Central memory CD4-positive, alpha-beta T cell (primary cell): ENCODE data around the gene TAAR1.
"Not testable (repeated sequence)": the region's sequence is repeated elsewhere in the genome, so short reads cannot be mapped to it uniquely, and the experiment has no call there.

Experiments used
- DNase-seq: peaks from one replicate; pipeline ENCODE4 v3.0.0; 2022

Gene TAAR1

DNA sequence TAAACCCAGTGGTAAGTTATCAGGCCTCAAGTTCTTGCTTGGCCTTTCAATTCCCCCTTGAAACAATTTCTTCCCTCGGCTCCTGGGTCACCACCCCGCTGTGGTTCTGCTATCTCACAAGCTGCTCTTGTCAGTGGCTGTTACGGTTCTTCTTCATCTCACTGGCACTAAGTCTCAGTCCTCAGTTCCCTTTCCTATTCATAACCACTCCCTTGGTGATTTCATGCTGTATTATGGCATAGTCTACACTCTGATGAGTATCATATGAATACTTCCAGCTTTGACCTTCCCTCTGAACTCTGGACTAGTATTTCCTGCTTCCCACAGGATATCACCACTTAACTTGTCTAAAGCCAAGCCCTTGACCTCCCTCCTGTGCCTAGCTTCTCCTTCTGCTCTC is 7.9 kb downstream of the TAAR1 start:
- DNase-seq: no peak

GRCh38 chr6:132650429-132650828 is 8.6 kb downstream of the TAAR1 start:
- no peak for DNase-seq

- no peak for DNase-seq
Measured at GRCh38 chr6:132648828-132649227, 10.2 kb downstream of the TAAR1 start.

GRCh38 chr6:132648356-132648755 is 10.6 kb downstream of the TAAR1 start:
- peak; percentile 13 for DNase-seq

GRCh38 chr6:132643547-132643946 is 15.4 kb downstream of the TAAR1 start:
- no peak for DNase-seq

DNA sequence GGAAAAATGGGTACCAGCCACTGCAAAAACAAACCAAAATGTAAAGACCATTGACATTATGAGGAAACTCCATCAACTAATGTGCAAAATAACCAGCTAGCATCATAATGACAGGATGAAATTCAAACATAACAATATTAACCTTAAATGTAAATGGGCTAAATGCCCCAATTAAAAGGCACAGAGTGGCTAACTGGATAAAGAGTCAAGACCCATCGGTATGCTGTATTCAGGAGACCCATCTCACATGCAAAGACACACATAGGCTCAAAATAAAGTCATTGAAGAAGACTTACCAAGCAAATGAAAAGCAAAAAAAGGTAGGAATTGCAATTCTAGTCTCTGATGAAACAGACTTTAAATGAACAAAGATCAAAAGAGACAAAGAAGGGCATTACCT is 21.8 kb downstream of the TAAR1 start:
- not testable (repeated sequence) for DNase-seq

DNA sequence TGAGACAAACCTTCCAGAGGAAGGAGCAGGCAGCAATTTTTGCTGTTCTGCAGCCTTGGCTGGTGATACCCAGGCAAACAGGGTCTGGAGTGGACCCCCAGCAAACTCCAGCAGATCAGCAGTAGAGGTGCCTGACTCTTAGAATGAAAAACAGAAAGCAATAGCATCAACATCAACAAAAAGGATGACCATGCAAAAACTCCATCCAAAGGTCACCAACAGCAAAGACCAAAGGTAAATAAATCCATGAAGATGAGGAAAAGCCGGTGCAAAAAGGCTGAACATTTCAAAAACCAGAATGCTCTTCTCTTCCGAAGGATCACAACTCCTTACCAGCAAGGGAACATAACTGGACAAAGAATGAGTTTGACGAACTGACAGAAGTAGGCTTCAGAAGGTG is 23.1 kb downstream of the TAAR1 start:
- DNase-seq: not testable (repeated sequence)

GRCh38 chr6:132635288-132635687 is 23.7 kb downstream of the TAAR1 start:
- not testable (repeated sequence) for DNase-seq

DNA sequence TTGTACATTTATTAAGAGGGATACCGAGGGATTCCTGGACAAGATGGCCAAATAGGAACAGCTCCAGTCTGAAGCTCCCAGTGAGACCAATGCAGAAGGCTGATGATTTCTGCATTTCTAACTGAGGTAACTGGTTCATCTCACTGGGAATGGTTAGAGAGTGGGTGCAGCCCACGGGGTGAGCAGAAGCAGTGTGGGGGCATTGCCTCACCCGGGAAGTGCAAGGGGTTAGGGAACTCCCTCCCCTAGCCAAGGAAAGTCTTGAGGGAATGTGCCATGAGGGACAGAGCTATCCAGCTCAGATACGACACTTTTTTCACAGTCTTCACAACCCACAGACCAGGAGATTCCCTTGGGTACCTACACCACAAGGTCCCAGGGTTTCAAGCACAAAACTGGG is 24.2 kb downstream of the TAAR1 start:
- no peak for DNase-seq

GRCh38 chr6:132633362-132633761 is 25.6 kb downstream of the TAAR1 start:
- DNase-seq: no peak

DNA sequence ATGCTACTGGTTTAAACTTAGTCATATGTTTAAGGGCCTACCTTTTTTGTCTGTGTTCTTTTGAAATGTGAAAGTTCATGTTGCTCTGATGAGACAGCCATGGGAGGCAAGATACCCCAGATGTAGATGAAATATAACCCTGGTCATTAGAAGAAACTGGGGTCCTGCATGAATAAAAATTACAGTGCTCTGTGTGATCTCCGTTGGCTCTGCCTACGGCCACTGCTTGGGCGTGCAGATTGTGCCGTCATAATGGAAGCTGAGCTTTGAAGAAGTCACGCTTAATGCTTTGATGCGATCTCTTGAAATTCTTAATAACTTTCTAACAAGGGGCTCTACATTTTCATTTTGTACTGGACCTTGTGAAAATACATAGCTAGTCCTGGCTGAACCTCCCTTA is 34.8 kb downstream of the TAAR1 start, which contains the start of gene TAAR2:
TAAR2 (minus strand) TSS at position 101 of the 400 bp plus-strand sequence; CDS start at position 101, 0 bp downstream.
- no peak for DNase-seq

DNA sequence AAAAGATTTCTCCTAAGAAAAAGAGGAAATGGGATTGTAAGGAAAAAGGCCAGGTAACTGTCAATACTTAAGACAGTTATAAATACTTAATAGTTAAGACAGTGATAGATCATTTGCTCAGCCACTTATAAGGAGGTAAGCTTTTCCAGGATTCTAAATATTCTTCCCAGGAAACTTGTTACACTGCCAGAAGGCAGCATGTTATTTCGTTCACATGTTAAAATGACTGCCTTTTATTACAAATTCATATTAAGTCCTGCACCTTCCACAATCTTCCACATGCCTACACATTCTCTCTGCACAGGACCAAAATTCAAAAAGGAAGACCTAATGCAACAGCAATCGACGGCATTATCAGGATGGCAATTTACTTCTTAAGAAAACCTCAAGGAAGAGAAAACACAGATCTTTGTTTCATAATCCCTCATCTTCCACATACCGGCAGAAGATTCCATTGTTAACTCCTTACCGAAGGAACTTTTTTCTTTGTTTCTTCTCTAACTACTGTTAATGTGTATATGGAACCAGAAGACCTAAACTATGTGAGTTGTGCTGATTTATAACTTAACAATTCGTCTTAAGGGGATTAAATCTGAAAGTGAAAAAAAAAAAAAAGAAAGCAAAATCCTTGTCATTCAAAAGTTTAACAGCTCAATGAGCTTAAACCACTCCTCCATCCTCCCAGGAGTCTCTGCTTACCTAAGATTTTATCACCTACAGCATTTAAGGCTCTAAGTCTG is 35.7 kb downstream of the TAAR1 start:
- no peak for DNase-seq

GRCh38 chr6:132616677-132617076 is 42.3 kb downstream of the TAAR1 start:
- no peak for DNase-seq

DNA sequence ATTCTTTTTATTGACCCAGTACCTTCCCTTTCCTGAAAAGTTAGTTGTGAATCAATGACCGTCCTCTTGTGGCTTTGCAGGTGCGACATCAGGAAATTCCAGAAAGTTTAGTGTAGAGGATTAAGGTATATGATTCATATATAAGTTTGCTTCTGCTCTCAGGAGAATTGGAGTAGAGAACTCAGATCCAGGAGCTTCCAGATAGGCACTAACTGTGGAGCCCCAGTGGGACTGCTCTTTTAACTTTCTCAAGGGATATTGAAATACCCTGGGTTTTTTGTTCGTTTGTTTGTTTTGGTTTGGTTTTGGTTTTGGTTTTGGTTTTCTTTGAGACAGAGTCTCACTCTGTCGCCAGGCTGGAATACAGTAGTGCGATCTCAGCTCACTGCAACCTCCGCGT is 44.4 kb downstream of the TAAR1 start:
- no peak for DNase-seq

DNA sequence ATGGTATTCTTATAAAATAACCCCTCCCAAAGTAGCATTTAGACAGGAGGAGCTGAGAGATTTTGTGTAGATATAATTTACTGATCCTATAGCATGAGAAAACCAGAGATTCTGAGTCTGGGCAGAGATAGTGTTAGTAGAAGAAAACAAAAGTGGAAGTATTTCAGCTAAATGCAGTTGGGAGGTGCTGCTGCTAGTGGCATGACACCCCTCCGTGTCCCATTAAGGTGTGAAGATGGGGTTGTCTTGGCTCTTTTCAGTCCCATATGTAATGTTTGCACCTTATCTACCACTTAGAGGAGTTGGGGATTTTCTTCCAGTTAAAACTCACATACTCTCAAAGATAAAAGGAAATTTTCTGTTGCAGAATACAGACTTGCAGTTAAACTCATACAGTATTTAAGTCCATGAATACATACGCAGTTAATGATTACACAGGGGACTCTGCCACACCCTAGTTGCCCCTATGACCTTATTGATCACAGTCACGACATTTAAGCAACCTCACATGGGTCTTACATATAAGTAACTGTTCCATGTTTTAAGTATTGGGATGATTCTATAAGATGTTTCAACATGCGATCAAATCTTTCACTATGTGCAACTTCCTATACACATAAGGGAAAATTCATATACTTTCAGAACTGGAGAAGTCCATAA is 46.4 kb downstream of the TAAR1 start:
- no peak for DNase-seq

DNA sequence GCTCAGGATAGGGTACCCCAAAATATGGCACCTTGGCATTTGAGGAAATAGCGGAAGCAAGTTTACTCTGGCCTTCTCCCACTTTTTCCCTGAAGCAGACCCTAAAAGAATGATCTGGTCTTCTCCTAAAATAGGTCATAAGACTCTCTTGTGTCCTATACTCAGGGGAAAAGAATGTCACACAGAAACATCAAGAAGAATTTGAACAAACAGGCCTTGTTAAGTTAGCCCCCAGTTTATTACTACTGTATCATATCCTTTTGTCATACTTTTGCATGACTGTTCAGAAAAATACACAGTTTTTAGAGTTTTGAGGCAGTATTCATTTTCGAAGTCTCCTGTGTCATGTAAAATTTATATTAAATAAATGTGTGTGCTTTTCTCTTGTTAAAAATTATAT is 47.4 kb downstream of the TAAR1 start:
- no peak for DNase-seq

DNA sequence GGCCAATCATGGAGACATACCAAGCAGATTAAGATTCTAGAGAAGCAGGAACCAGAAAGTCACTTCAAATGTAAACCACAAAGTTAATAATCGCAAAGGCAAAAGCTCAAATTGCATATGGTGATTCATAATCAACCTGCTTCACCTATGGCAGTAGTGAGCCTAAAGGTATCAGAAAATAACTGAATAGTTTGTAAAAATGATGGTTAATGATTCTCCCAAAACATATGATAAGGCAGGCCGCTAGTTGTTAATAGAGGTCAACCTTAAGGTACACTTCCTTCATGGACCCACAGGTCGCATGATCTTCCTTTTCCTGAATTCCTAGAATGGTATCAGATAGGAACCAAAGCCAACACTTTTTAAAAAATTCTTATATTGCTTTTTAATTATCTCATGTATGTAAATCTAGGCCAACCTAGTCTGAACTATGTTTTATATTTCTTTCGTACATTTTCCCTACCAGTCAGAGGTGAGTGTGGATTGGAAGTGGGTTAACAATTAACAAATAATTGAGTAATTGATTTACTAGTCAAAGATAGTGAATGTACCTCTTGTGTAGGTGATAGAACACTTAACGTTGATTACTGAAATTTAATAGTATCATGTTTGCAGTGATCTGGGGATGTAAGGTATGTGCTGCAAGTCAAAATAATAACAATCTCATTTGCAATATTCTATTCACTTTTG is 51.3 kb downstream of the TAAR1 start:
- DNase-seq: no peak

DNA sequence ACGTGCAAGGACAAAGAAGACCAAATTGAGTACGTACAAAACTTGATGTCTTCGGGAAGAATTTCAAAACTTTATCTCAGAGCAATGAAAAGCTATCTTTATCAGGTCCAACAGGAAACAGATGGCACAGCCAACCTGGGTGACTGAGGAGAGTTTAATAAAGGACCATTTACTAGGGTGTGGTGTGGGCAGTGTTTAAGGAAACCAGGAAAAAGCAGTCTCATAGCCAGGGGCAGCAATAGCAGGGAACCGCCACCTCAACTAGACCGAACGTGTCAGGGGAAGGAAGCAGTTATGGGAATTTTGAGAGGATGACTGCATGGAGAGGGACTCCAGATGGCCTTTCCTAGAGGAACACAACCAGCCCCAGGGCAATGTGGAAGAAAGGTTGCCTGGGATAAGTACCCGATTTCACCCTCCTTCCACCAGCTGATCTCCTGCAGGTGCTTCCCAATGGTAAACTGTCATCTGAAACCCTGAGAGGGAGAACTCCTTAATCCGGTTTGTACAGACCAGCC is 54.3 kb downstream of the TAAR1 start:
- DNase-seq: no peak

DNA sequence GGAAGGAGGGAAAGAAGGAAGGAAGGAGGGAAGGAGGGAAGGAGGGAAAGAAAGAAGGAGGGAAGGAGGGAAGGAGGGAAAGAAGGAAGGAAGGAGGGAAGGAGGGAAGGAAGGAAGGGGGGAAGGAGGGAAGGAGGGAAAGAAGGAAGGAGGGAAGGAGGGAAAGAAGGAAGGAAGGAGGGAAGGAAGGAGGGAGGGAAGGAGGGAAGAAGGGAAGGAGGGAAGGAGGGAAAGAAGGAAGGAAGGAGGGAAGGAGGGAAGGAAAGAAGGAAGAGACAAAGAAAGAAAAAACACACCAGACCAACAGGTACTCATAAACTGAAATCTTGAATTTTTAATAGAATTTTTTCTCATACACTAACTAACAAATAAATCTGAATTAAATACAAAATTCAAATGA is 58.1 kb downstream of the TAAR1 start:
- not testable (repeated sequence) for DNase-seq

DNA sequence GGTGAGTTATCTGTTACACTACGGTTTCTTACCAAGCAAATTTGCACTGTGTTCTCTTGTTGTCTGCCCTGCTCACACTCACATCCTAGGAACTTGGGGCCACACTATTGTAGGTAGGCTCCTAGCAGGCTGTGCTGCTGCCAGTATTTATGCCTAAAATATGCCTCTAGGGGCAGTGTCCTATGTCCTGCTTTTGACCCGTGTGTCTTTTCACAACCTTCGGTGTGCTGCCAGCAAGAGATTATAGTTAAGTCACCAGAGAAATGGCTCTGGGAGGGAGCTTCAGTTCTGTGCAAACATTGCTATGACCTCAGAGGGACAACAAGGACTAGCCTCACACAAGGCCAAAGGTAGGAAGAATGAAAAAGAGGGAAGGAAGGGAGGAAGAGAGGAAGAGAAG is 60.5 kb downstream of the TAAR1 start:
- DNase-seq: no peak

GRCh38 chr6:132596201-132596600 is 62.8 kb downstream of the TAAR1 start:
- DNase-seq: no peak
